Right cardiac atrium (tissue), 5 donors: ENCODE results near the gene FRYL. TPM values are rescaled to one million over a fixed set of nuclear protein-coding genes. Genes with fewer than 3 reads are reported as not detected.
"Not testable (repeated sequence)": the region's sequence is repeated elsewhere in the genome, so short reads cannot be mapped to it uniquely, and the experiment has no call there.

Experiments used
- ATAC-seq, 2 donors: fragments of 200-7000 bp; cut with Tn5 transposase; one replicate each; pipeline versions ENCODE4 v1.8.0 to v1.9.1; 2020; ENCODE audit warnings: moderate library complexity in 2 of 2, mild to moderate bottlenecking in 1 of 2
- DNase-seq, 3 donors: peaks; one replicate each; pipeline ENCODE4 v3.0.0-alpha.2; 2020
- H3K27ac ChIP-seq: one replicate; pipeline ENCODE4 v1.5.1; 2013; ENCODE audit warnings: mild to moderate bottlenecking, low read length, control low read depth, moderate library complexity
- H3K27me3 ChIP-seq: one replicate; pipeline ENCODE4 v1.6.1; 2013; ENCODE audit not compliant: control insufficient read depth, insufficient read depth
- H3K4me1 ChIP-seq: one replicate; pipeline ENCODE4 v1.6.1; 2013; ENCODE audit warnings: low read length; ENCODE audit not compliant: control insufficient read depth, insufficient read depth
- H3K4me3 ChIP-seq: one replicate; pipeline ENCODE4 v1.5.1; 2013; ENCODE audit warnings: low read length, control low read depth
- H3K9me3 ChIP-seq: one replicate; pipeline ENCODE4 v1.6.1; 2013; ENCODE audit warnings: low read length; ENCODE audit not compliant: control insufficient read depth
- WGBS: extraction: QIAGEN DNeasy Blood & Tissue Kit; methylation state at CpG from one replicate; pipeline ENCODE4 v1.1.7; 2013; 5-methylcytosine and 5-hydroxymethylcytosine counted together
- intact Hi-C, 4 donors: fragments of 100-400 bp; cut with DNase I; formaldehyde crosslinking; loops; one replicate each; pipeline versions ENCODE4 v1.11.0 to v1.14.0; 2022 to 2023
- polyA plus RNA-seq: library from polyadenylated mRNA; stranded (reverse); fragments of 200-250 nt; gene quantifications from one replicate; pipeline ENCODE4 v1.2.3, GENCODE V29; 2013
- total RNA-seq, 4 donors: library from RNA; stranded (reverse); fragmentation: NEBNext Ultra II Directional; extraction: Animal tissue kit (Norgen Biotek cat#: 25700); gene quantifications; one replicate each; pipeline ENCODE4 v1.2.1, GENCODE V29; 2021
- donor health status: healthy with polysubstance abuse.
- donor health status: DM: no; HTN: yes; CAD: no.
- donor health status: DM: no; HTN: no; CAD: no.
- donor health status: DM: no; HTN: yes; CAD: no; lungs with severe emphysema.
- donor health status: DM: yes; HTN: yes; CAD: no.

The FRYL gene
- total and polyA plus RNA-seq, 5 donors: 13.5 to 50.7 (median 43.8) TPM

DNA sequence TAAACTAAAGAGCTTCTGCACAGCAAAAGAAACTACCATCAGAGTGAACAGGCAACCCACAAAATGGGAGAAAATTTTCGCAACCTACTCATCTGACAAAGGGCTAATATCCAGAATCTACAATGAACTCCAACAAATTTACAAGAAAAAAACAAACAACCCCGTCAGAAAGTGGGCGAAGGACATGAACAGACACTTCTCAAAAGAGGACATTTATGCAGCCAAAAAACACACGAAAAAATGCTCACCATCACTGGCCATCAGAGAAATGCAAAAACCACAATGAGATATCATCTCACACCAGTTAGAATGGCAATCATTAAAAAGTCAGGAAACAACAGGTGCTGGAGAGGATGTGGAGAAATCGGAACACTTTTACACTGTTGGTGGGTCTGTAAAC lies 63.8 kb downstream of the FRYL start:
- H3K27me3 ChIP-seq, H3K4me1 ChIP-seq, H3K4me3 ChIP-seq, DNase-seq, intact Hi-C loops, H3K27ac ChIP-seq, H3K9me3 ChIP-seq, ATAC-seq: not testable (repeated sequence)
- 96% methylated on average over 4 of the region's 5 CpGs for WGBS

DNA sequence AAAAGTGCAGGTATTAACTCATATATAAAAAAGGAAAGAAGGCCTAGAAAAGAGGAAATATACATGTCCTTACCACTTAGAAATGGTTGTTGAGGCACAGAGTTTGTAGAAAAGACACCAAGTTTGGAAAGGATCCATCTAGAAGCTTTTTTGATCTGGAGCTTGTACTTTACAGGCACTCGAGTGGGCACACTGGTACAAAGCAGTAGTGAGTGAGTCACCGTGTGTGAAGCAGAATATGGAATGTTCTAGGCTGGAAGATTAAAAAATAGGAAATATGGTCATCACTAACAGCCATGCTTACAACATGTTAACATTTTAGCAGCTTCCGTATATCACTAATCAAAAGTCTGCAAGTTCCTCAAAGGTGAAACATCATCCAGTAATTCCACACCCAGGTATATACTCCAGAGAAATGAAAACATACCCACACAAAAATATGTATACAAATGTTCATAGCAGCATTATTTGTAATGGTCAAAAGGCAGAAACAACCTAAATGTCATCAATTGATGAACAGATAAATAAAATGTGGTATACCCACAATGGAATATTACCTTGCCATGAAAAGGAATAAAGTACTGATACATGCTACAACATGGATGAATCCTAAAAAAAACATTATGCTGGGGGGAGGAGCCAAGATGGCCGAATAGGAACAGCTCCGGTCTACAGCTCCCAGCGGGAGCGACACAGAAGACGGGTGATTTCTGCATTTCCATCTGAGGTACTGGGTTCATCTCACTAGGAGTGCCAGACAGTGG lies 69.5 kb downstream of the FRYL start:
- no peaks in the 10 kb centered on the region for H3K27me3 ChIP-seq
- intact Hi-C loops: no loop called here
- ATAC-seq: no peak
- DNase-seq: no peak
- no peaks in the 10 kb centered on the region for H3K9me3 ChIP-seq
- no peak overlapping the region for H3K27ac ChIP-seq
- WGBS: 96% methylated on average over 8 of the region's 8 CpGs
- H3K4me1 ChIP-seq: peaks cover 4% of the 10 kb centered on the region
- H3K4me3 ChIP-seq: no peak overlapping the region

DNA sequence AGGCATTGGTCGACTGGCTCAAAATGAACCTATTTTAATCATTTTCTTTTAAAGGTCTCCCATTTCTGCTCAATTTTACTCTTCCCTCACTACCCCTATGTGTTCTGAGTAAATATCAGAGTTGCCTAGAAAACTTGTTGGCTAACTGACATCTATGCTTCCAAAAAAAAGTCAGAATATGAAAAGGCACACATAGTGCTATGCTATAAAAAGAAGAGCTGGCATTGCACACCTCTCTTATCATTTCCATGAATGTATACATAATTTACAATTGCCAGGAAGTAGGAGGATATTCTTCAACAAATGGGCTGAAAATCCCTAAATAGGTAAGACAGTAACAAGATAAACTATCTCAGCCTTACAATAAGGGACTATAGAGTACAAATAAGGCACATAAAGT lies 70.2 kb downstream of the FRYL start:
- no peaks in the 10 kb centered on the region for H3K9me3 ChIP-seq
- H3K27ac ChIP-seq: no peak overlapping the region
- intact Hi-C loops: no loop called here
- WGBS: 78% methylated on average over 1 of the region's 1 CpG
- peaks cover 4% of the 10 kb centered on the region for H3K4me1 ChIP-seq
- no peak for DNase-seq
- no peaks in the 10 kb centered on the region for H3K27me3 ChIP-seq
- ATAC-seq: no peak
- no peak overlapping the region for H3K4me3 ChIP-seq

DNA sequence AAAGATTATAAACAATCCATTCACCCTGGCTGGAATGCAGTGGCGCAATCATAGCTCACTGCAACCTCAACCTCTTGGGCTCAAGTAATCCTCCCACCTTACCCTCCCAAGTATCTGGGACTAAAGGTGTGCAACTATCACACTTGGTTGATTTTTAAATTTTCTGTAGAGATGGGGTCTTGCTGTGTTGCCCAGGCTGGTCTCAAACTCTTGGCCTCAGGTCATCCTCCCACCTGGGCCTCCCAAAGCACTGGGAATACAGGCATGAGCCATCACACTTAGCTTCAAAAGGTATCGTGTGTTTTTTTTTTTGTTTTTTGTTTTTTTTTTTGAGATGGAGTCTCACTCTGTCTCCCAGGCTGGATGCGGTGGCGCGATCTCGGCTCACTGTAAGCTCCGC lies 71.5 kb downstream of the FRYL start:
- intact Hi-C loops: no loop called here
- no peaks in the 10 kb centered on the region for H3K9me3 ChIP-seq
- H3K27ac ChIP-seq: no peak overlapping the region
- no peak for ATAC-seq
- H3K4me3 ChIP-seq: no peak overlapping the region
- no peaks in the 10 kb centered on the region for H3K27me3 ChIP-seq
- H3K4me1 ChIP-seq: peaks cover 4% of the 10 kb centered on the region
- no peak for DNase-seq
- 98% methylated on average over 7 of the region's 7 CpGs for WGBS

DNA sequence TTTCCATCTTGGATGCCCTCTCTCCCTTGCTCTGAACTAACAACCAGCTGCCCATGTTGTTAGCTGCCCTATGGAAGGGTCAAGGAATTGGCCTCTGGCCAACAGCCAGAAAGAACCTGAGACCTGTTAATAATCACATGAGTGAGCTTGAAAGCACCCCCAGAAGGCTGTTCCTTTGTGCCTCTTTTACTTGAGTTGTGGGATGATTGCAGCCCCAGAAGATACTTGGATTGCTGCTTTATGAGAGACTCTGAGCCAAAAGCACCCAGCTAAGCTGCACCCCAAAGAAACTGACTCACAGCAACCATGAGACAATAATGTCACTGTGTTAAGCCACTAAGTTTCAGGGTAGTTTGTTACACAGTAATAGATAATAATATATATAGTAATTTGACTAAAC lies 73.3 kb downstream of the FRYL start:
- intact Hi-C loops: no loop called here

DNA sequence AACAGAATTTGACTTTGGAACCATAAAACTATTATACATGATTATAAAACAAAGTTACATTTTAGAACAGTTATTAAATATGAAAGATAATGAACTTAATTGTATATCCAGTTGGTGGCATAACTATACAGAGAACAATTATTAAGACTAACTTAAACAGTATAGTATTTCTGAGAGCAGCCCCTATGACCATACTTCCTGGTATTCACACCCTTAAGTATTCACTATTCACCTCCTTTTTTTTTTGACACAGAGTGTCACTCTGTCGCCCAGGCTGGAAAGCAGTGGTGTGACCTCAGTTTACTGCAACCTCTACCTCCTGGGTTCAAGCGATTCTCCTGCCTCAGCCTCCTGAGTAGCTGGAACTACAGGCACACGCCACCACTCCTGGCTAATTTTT lies 74.5 kb downstream of the FRYL start:
- intact Hi-C loops: no loop called here
- no peak overlapping the region for H3K4me3 ChIP-seq
- DNase-seq (no peak), ATAC-seq (no peak)
- peaks cover 4% of the 10 kb centered on the region for H3K4me1 ChIP-seq
- H3K9me3 ChIP-seq: no peaks in the 10 kb centered on the region
- 91% methylated on average over 3 of the region's 3 CpGs for WGBS
- H3K27me3 ChIP-seq: no peaks in the 10 kb centered on the region
- no peak overlapping the region for H3K27ac ChIP-seq

More for the DNA sequence above, 73.3 kb downstream of the FRYL start:
- Histone ChIP-seq H3K4me1 (peaks cover 4% of the 10 kb centered on the region), H3K27me3 (no peaks in the 10 kb centered on the region), H3K27ac (no peak overlapping the region), H3K9me3 (no peaks in the 10 kb centered on the region), H3K4me3 (no peak overlapping the region)
- ATAC-seq (no peak), DNase-seq (no peak)

DNA sequence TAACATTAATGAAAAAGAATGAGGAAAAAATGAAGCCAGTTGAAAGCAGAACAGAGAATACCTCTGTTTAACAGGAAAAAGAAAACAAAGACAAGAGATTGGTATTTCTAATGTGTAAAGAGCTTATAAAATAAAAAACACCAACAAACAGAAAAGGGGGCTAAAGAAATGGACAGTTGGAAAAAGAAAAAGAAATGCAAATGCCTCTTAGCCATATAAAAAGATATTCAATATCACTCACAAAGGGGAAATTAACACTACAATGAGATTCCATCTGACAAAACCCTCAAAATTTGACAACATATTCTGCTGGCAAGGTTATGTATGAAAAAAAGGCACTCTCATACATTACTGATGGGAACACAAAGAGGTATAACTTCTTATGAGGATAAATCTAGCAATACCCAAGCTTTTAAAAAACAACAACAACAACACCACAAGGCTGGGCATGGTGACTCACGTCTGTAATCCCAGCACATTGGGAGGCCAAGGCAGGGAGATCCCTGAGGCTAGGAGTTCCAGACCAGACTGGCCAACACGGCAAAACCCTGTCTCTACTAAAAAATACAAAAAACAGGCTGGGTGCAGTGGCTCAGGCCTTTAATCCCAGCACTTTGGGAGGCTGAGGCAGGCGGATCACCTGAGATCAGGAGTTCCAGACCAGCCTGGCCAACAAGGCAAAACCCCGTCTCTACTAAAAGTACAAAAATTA lies 75.8 kb downstream of the FRYL start:
- H3K27ac ChIP-seq: no peak overlapping the region
- DNase-seq (no peak), ATAC-seq (no peak)
- H3K9me3 ChIP-seq: no peaks in the 10 kb centered on the region
- H3K4me3 ChIP-seq: no peak overlapping the region
- intact Hi-C loops: no loop called here
- no peaks in the 10 kb centered on the region for H3K27me3 ChIP-seq
- peaks cover 4% of the 10 kb centered on the region for H3K4me1 ChIP-seq
- 91% methylated on average over 4 of the region's 4 CpGs for WGBS

DNA sequence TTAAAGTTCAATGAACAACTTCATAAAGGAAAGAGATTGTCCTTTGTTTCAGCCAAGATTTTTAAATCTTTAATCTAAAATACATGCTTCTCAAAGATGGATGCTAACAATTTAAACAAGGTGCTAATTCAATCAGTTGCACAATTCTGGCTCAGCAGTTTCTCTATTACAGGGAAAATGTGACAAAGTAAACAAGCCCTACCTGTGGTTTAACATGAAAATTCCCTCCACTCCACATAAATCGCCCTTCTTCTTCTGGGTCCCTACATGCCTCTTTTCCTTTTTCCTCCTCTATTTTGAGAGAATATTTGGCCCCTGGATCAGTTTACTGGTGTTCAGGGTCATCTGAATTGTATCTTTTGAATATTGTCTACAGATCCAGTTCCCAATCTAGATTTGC lies 80.6 kb downstream of the FRYL start:
- Histone ChIP-seq H3K9me3 (no peaks in the 10 kb centered on the region), H3K27ac (no peak overlapping the region), H3K4me3 (no peak overlapping the region), H3K4me1 (peaks cover 7% of the 10 kb centered on the region), H3K27me3 (no peaks in the 10 kb centered on the region)
- 89% methylated on average over 1 of the region's 1 CpG for WGBS
- intact Hi-C loops: no loop called here
- no peak for ATAC-seq
- DNase-seq: no peak

DNA sequence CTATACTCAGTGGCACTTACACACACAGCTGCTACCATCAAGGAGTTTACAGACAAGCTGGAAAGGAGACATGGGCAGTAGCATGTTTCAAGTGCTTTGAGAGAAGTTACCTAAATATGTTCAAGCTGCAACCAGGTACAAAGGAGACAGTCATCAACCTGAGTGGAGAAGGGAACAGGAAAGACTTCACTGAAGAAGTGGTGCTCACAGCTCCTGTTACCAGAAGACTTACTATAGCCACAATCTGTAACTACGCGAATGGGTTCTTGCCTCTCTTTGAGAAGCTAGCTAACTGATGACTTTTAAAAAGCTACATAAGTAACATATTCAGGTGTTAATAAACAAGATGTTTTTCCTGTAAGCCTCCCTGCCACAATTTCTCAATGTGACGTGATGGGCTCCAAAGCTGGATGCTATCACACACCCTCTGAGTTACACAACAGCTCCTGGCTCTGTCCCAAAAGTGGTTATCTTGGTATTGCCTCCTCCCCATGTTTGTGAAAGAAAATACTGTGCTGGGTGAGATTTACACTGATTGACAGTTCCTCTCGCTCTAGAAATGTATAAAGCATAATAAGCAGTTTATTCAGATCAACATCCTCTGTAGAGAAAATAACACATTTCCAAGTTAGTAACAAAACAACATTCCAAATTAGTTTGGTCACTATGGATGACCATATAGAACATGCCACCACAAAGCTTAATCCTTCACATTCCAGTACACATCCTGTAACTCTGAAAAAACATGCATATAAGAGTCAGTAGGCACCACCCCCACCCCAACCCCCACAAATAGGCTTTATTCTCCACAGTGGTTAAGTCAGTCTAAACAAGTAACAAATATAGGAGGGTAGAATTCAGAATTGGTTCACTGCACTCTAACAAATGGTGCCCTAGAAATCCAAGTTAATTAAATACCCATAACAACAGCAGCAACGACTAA lies 81.8 kb downstream of the FRYL start:
- DNase-seq (peak in 2 of 3 donors; percentile 75 to 82), ATAC-seq (peak; percentile 96)
- H3K27me3 ChIP-seq: no peaks in the 10 kb centered on the region
- no peaks in the 10 kb centered on the region for H3K9me3 ChIP-seq
- WGBS: 33% methylated on average over 5 of the region's 5 CpGs
- no peak overlapping the region for H3K4me3 ChIP-seq
- peaks cover 7% of the 10 kb centered on the region for H3K4me1 ChIP-seq
- H3K27ac ChIP-seq: no peak overlapping the region
- intact Hi-C loops: no loop called here

DNA sequence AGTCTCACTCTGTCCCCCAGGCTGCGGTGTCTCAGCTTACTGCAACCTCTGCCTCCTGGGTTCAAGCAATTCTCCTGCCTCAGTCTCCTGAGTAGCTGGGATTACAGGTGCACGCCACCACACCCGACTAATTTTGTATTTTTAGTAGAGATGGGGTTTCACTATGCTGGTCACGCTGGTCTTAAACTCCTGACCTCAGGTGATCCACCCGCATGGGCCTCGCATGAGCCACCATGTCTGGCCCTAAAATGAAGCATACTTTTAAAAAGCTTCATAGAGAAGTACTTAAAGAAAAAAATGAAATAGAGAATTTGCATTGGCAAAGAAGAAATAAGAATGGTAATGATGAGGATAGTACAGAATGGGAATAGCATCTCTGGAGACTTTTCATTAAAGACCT lies 82.6 kb downstream of the FRYL start:
- H3K27ac ChIP-seq, H3K27me3 ChIP-seq, H3K4me3 ChIP-seq, H3K4me1 ChIP-seq, H3K9me3 ChIP-seq, intact Hi-C loops, DNase-seq, ATAC-seq: not testable (repeated sequence)
- 97% methylated on average over 6 of the region's 6 CpGs for WGBS

DNA sequence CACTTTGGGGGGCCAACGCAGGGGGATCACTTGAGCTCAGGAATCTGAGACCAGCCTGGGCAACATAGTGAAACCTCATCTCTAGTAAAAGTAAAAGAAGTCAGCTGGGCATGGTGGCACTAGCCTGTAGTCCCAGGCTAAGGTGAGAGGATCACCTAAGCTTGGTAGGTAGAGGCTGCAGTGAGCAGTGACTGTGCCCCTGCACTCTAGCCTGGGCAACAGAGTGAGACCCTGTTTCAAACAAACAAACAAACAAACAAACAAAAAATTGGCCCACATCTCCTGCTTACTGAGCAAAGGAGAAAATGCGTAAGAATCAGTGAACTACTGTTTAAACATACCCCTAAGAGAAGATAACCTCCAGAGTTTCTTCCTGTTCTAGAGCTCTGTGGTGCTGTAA lies 85.3 kb downstream of the FRYL start:
- no peak for ATAC-seq
- no peaks in the 10 kb centered on the region for H3K9me3 ChIP-seq
- intact Hi-C loops: no loop called here
- WGBS: 87% methylated on average over 2 of the region's 2 CpGs
- H3K27me3 ChIP-seq: no peaks in the 10 kb centered on the region
- H3K4me1 ChIP-seq: peaks cover 7% of the 10 kb centered on the region
- H3K4me3 ChIP-seq: no peak overlapping the region
- no peak for DNase-seq
- H3K27ac ChIP-seq: no peak overlapping the region
